ENCODE measurements around the gene ATP2B2.

DNA sequence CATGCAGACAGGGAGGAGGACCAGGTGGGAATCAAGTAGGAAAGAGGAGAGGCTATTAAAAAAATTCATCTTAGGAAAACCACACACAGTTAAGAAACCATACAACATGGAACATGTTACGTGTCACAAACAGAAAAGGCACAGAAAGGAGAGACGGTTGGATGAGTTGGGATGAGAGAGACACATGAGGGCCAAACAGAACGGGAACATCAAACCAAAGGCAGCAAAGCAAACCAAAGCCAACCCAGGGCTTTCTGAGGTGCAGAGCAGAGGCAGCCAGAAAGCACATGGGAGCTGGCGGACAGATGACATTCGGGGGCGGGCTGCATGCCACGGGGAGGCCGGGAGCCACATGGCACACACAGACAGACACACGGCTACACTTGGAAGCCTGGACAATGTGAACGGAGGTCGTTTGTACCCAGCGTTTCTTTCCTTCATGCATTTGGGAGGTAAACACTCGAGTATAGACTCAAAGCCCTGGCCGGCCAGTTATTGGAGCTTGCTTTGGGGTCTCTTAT is 175.8 kb downstream of the ATP2B2 start:
- TF ChIP-seq, protein P1, sequence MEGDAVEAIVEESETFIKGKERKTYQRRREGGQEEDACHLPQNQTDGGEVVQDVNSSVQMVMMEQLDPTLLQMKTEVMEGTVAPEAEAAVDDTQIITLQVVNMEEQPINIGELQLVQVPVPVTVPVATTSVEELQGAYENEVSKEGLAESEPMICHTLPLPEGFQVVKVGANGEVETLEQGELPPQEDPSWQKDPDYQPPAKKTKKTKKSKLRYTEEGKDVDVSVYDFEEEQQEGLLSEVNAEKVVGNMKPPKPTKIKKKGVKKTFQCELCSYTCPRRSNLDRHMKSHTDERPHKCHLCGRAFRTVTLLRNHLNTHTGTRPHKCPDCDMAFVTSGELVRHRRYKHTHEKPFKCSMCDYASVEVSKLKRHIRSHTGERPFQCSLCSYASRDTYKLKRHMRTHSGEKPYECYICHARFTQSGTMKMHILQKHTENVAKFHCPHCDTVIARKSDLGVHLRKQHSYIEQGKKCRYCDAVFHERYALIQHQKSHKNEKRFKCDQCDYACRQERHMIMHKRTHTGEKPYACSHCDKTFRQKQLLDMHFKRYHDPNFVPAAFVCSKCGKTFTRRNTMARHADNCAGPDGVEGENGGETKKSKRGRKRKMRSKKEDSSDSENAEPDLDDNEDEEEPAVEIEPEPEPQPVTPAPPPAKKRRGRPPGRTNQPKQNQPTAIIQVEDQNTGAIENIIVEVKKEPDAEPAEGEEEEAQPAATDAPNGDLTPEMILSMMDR (IDR thresholded peaks at IDR 0.05): no peak
- no peak for TF ChIP-seq POLR2A (IDR thresholded peaks at IDR 0.05)

Measured in thyroid gland (tissue), 4 donors.